Astrocyte (in vitro differentiated cells and primary cell): ENCODE measurements around the gene SIRT3.

Source experiments
- EZH2 ChIP-seq: IDR thresholded peaks from 2 replicates; pipeline ENCODE4 v1.6.1; 2012; ENCODE audit warnings: mild to moderate bottlenecking, low read length, inconsistent platforms; ENCODE audit not compliant: insufficient read depth
- TF ChIP-seq, protein P1 (sequence below): IDR thresholded peaks from 2 replicates; pipeline ENCODE4 v1.5.1; 2011; ENCODE audit warnings: low read depth, mild to moderate bottlenecking, inconsistent platforms, low read length, moderate library complexity; ENCODE audit not compliant: insufficient read depth

GRCh38 chr11:278001-278951 is 42.1 kb upstream of the SIRT3 start, which contains the start of gene NLRP6:
- TF ChIP-seq, protein P1, sequence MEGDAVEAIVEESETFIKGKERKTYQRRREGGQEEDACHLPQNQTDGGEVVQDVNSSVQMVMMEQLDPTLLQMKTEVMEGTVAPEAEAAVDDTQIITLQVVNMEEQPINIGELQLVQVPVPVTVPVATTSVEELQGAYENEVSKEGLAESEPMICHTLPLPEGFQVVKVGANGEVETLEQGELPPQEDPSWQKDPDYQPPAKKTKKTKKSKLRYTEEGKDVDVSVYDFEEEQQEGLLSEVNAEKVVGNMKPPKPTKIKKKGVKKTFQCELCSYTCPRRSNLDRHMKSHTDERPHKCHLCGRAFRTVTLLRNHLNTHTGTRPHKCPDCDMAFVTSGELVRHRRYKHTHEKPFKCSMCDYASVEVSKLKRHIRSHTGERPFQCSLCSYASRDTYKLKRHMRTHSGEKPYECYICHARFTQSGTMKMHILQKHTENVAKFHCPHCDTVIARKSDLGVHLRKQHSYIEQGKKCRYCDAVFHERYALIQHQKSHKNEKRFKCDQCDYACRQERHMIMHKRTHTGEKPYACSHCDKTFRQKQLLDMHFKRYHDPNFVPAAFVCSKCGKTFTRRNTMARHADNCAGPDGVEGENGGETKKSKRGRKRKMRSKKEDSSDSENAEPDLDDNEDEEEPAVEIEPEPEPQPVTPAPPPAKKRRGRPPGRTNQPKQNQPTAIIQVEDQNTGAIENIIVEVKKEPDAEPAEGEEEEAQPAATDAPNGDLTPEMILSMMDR, result no peak
- no peak for TF ChIP-seq EZH2
